GM21619 (cell line): ENCODE results near the gene UGCG.
"Not testable (repeated sequence)": the region's sequence is repeated elsewhere in the genome, so short reads cannot be mapped to it uniquely, and the experiment has no call there.

ENCODE experiments used
- ATAC-seq: cut with Tn5 transposase; IDR thresholded peaks from one replicate; pipeline ENCODE4 v1.9.1; 2021; ENCODE audit not compliant: unreplicated experiment

Gene UGCG

DNA sequence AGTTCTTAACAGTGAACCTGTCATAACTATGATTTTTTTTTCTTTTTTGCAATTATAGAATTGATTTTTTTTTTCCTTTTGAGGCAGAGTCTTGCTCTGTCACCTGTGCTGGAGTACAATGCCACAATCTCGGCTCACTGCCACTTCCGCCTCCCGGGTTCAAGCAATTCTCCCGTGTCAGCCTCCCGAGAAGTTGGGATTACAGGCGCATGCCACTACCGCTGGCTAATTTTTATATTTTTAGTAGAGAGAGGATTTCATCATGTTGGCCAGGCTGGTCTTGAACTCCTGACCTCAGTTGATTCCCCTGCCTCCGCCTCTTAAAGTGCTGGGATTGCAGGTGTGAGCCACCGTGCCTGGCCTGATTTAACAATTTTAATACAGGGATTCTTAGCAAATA lies 21.4 kb downstream of the UGCG start:
- ATAC-seq: no peak

DNA sequence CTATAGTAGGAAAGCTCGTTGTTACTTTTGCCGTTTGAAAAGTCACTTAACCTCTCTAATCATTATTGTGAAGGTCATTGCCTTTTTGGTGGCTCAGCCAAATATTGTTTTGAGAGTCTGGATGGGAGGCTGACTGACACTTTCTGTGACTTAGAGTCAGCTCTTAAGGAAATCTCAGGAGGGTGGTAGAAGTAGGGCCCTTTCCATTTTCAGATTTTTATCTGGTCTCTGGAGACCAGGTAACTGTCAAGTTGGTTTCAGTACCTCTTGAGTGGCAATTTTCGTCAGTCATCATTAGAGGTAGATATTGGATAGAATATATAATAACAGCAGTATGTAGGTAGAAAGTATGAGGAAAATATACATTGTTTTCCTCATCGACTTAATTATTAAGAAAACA lies 23.3 kb downstream of the UGCG start:
- ATAC-seq: no peak

GRCh38 chr9:111920531-111920930 lies 23.9 kb downstream of the UGCG start:
- ATAC-seq: no peak

DNA sequence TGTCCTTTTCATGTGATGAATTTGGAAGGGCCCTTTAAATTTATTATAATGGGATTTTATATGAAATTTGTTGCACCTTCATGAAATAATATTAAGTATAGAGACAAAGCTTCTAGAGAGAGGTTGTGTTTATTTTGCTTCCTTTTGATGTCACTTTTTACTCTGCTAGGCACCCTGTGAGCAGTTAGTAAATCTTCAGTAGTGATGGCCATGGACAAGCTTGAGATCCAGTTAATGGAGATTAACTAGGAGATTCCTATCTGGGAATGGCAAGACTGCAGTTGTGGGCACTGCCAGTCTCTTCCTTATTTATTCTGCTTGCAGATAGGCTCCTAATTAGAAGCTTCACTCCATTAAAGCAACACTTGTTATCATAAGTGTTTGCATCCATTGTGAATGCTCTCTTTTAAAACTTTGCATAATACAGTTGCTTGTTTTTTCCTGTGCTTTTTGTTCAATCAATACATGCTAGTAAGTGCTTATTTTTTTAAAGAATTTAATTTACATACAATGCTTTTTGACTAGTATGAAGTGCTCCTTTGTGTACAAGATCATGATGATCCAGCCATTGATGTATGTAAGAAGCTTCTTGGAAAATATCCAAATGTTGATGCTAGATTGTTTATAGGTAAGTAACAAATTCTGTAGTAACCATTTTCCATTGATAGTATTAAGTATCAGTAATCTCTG lies 25.9 kb downstream of the UGCG start:
- ATAC-seq: no peak

DNA sequence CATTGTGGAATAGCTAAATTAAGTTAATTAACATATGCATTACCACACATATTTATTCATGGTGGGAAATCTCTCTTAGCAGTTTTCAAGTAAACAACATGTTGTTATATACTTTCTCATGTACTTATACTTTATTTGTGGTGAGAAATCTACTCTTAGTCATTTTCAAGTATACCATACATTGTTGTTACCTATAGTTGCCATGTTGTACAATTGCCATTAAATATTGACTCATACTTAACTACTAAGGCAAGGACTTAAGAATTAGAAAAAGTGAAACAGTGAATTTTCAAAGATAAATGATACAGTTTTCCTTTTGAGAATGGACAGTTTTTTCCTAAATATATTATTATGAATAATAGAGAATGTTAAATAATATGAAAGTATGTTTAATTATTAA lies 27.7 kb downstream of the UGCG start:
- ATAC-seq: no peak

- ATAC-seq: no peak
These were observed 28.6 kb downstream of the UGCG start for GRCh38 chr9:111925017-111925770.

- ATAC-seq: no peak
These were observed 29.2 kb downstream of the UGCG start for GRCh38 chr9:111925784-111926183.

- peak; percentile 97 for ATAC-seq
These were observed 29.8 kb downstream of the UGCG start for GRCh38 chr9:111926421-111926875.

- ATAC-seq: no peak
These were observed 31.7 kb downstream of the UGCG start for GRCh38 chr9:111928359-111928720.

DNA sequence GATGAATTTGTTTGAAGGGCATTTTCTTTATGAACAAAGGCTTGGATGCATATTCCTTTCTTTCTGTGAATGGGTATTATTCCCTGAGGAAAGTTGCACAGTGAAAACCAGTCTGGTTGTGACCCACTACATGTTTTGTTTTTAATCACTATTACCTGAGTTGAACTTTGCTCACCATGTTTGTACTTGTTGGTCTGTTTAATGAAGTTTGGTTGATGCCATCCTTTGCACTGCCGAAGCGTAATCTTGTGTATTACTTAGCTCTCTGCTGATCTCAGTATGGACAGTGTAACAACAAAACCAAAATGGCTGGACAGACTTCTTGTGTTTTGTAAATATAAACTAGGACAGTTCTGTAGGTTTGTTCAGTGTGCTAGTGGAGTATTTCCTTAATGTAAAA lies 38.1 kb downstream of the UGCG start:
- ATAC-seq: no peak

DNA sequence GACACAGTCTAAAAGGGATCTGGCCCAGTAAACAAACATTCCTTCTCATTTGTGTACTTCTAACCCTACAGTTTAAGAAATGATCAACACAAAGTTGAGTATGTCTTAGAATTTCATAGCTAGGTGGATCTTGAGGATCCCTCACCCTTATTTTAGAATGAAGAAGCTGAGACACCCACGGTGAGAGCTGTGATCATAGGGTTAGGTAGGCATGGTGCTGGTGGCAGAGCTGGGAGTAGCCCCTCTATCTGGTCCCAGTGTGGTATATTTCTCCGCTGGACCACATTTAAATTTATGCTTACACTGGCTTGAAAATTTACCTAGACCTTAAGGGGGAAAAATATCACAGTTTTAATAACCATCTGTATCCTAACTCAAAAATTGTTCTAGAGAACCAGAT lies 39.8 kb downstream of the UGCG start:
- ATAC-seq: no peak

DNA sequence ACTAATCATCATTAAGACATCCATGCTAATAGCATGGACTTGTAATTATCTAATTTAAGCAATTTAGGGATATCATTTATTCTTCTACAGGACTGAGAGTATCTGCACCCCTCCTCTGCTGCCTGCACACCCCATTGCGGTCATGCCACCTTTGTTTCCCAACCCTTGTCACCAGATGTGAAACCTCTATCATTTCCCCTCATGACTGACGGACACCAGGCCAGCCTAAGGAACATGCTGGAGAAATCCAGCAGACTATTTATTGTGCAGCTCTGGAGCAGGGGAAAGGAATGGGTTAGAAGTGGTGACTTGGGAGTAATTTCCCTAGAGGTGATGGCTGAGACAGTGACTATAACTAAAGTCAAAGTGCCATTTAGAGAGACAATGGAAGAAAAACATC lies 40.7 kb downstream of the UGCG start:
- ATAC-seq: no peak

- ATAC-seq: peak; percentile 79
These were observed 41.3 kb downstream of the UGCG start for GRCh38 chr9:111937781-111938426.

- no peak for ATAC-seq
These were observed 41.8 kb downstream of the UGCG start for GRCh38 chr9:111938427-111938800.

DNA sequence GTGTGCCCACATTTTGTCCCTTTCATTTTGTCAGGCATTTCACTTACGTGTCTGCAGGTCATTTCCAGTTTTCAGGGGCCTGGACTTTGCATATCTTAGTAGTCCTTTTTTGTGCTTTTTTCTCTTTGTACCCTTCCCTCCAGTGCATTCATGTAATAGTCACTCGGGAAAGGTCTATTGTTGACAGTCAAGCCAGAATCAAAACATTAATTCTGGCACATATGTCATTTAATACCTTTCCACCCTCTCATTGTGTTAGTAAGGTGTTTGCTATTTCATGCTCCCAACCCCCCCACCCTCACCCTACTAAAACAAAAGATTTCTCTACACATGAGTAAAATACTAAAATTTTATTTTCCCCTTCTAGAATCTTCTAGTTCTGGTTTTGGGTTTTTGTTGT lies 42.7 kb downstream of the UGCG start:
- ATAC-seq: no peak

- no peak for ATAC-seq
These were observed 44.1 kb downstream of the UGCG start for GRCh38 chr9:111940697-111941096.

DNA sequence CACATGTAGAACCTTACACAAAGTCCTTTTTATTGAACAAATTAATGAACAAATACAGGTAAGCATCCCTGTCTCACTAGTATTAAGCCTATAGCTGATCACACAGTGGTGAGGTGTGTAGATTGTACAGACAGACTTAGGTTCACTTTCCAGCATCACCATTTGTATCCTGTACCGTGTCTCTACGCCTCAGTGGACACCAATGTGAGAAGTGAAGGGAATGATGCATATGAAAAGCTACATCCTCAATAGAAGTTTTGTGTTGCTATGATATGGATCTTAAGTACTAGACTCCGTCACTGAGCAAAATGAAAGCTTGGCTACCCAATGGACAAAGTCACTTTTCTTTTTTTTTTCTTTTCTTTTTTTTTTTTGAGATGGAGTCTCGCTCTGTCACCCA lies 46.6 kb downstream of the UGCG start:
- ATAC-seq: no peak

DNA sequence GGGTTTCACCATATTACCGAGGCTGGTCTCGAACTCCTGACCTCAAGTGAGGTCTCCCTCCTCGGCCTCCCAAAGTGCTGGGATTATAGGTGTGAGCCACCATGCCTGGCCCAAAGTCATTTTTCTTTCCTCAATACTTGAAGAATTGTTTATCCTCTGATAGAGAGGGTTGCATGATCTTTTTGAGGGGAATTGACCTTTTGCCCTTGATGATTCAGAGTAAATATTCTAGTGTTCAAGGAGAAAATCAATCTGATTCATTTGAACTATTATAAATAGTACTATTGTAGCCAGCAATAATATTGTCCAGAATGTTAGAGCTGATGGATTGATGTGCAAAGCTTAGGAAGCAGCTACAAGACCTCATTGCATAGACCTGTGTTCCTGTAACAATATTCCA lies 47.1 kb downstream of the UGCG start:
- no peak for ATAC-seq

DNA sequence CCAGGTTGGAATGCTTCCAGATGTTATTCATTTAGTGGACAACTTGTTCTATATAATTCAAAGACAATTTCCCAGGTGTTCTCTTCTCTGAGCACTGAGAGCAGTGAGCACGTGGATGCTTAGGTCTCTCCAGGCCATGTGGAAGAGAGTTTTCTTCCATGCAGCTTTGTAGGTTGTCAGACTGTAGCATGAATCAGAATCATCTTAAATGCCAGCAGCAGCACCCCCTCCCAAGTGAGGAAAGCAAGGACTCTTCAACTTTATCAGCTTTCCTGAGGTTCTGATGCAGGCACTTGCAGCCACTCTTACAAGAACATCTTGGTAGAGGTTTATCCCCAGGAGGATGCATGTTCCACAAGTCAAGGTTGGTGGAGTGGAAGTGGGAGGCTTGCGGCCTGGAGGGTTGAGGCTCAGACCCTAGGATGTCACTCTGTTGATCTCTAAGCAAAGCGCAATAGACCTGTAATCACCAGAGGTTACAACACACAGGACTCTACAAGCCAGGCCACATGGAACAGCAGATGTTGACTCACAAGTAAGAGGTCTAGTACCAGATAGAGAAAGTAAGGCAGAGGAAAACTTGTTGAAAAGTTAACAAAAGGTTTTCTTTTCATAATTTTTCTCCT lies 47.7 kb downstream of the UGCG start:
- no peak for ATAC-seq

DNA sequence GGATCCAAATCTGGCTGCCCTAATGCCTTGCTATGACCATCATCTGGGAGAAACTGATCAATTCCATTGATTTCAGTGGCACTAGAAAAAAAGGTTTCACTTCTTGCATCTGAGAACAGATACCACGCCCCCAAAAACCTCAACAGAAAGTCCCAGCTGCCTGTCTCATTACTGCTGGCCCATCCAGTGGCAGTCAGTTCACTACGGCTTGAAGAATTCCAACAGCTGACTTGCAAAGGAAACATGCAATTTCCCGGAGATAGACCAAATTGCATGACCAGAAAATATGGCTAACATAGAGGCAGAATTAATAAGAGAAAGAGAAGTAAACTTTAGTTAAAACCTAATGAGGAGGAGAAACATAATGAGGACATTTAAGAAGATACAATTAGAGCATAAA lies 48.6 kb downstream of the UGCG start:
- peak; percentile 87 for ATAC-seq

- ATAC-seq: not testable (repeated sequence)
These were observed 51.5 kb downstream of the UGCG start for GRCh38 chr9:111948109-111948508.

- ATAC-seq: no peak
These were observed 52.3 kb downstream of the UGCG start for GRCh38 chr9:111948951-111949350.
